Mesothelial cell of epicardium (in vitro differentiated cells): ENCODE results near the gene CDH4. TPM values are rescaled to one million over a fixed set of nuclear protein-coding genes. Genes with fewer than 3 reads are reported as not detected.

Experiments used
- DNase-seq, 2 experiments: peaks; one replicate each; pipeline ENCODE4 v3.0.0; 2021; ENCODE audit warnings: low spot score in 2 of 2; ENCODE audit not compliant: unreplicated experiment in 2 of 2
- H3K27ac Mint-ChIP-seq: 2 replicates; pipeline ENCODE4 v1.8.0; 2021; ENCODE audit warnings: mixed read lengths
- H3K27me3 Mint-ChIP-seq: 2 replicates; pipeline ENCODE4 v1.8.0; 2021; ENCODE audit warnings: low read depth, mixed read lengths
- H3K36me3 Mint-ChIP-seq: 2 replicates; pipeline ENCODE4 v1.8.0; 2021; ENCODE audit warnings: mixed read lengths
- H3K4me1 Mint-ChIP-seq: 2 replicates; pipeline ENCODE4 v1.8.0; 2021; ENCODE audit warnings: mixed read lengths
- H3K4me3 Mint-ChIP-seq: 2 replicates; pipeline ENCODE4 v1.8.0; 2021; ENCODE audit warnings: mild to moderate bottlenecking, moderate library complexity, mixed read lengths
- H3K9me3 Mint-ChIP-seq: 2 replicates; pipeline ENCODE4 v1.8.0; 2021; ENCODE audit warnings: mixed read lengths
- CTCF ChIP-seq: fragments of 200-600 bp; sonication (generic); IDR thresholded peaks from one replicate; pipeline ENCODE4 v1.5.0; 2021; ENCODE audit warnings: antibody characterized with exemption; ENCODE audit not compliant: unreplicated experiment
- total RNA-seq: library from RNA; stranded (reverse); gene quantifications from 3 replicates; pipeline ENCODE4 v1.2.1, GENCODE V29; 2021

The CDH4 gene
- total RNA-seq, 1 donor from 2014 or later = 1.1 TPM

- H3K36me3 Mint-ChIP-seq = no peaks in the 10 kb centered on the region
- no peaks in the 10 kb centered on the region for H3K9me3 Mint-ChIP-seq
- no peaks in the 10 kb centered on the region for H3K4me1 Mint-ChIP-seq
- H3K4me3 Mint-ChIP-seq = no peak overlapping the region
- H3K27me3 Mint-ChIP-seq = peaks cover 30% of the 10 kb centered on the region
- H3K27ac Mint-ChIP-seq = no peak overlapping the region
- TF ChIP-seq CTCF = no peak
- peak in 1 of 2 experiments; percentile 8 for DNase-seq
Measured at GRCh38 chr20:61757678-61758563, 505.9 kb downstream of the CDH4 start.

GRCh38 chr20:61758564-61759200, 506.6 kb downstream of the CDH4 start:
- no peak overlapping the region for H3K4me3 Mint-ChIP-seq
- no peaks in the 10 kb centered on the region for H3K9me3 Mint-ChIP-seq
- no peaks in the 10 kb centered on the region for H3K36me3 Mint-ChIP-seq
- peaks cover 32% of the 10 kb centered on the region for H3K27me3 Mint-ChIP-seq
- no peak for TF ChIP-seq CTCF
- H3K4me1 Mint-ChIP-seq = no peaks in the 10 kb centered on the region
- H3K27ac Mint-ChIP-seq = no peak overlapping the region
- peak in 1 of 2 experiments; percentile 6 for DNase-seq

- H3K4me3 Mint-ChIP-seq = no peak overlapping the region
- DNase-seq = no peak
- H3K9me3 Mint-ChIP-seq = no peaks in the 10 kb centered on the region
- H3K27me3 Mint-ChIP-seq = peaks cover 33% of the 10 kb centered on the region
- no peaks in the 10 kb centered on the region for H3K36me3 Mint-ChIP-seq
- H3K27ac Mint-ChIP-seq = no peak overlapping the region
- no peaks in the 10 kb centered on the region for H3K4me1 Mint-ChIP-seq
- no peak for TF ChIP-seq CTCF
Measured at GRCh38 chr20:61759286-61760065, 507.4 kb downstream of the CDH4 start.

- H3K9me3 Mint-ChIP-seq = no peaks in the 10 kb centered on the region
- no peak for TF ChIP-seq CTCF
- H3K4me3 Mint-ChIP-seq = no peak overlapping the region
- H3K36me3 Mint-ChIP-seq = no peaks in the 10 kb centered on the region
- no peak for DNase-seq
- H3K4me1 Mint-ChIP-seq = no peaks in the 10 kb centered on the region
- H3K27ac Mint-ChIP-seq = no peak overlapping the region
- peaks cover 38% of the 10 kb centered on the region for H3K27me3 Mint-ChIP-seq
Measured at GRCh38 chr20:61760321-61760720, 508.3 kb downstream of the CDH4 start.

- Mint-ChIP-seq H3K27me3 (peaks cover 38% of the 10 kb centered on the region), H3K4me1 (no peaks in the 10 kb centered on the region), H3K4me3 (no peak overlapping the region), H3K27ac (no peak overlapping the region), H3K36me3 (no peaks in the 10 kb centered on the region), H3K9me3 (no peaks in the 10 kb centered on the region)
- no peak for DNase-seq
- no peak for TF ChIP-seq CTCF
Measured at GRCh38 chr20:61760731-61761130, 508.7 kb downstream of the CDH4 start.
